T-helper 1 cell treated with Interleukin-12 subunit alpha and Interleukin-12 subunit beta and Interleukin-4 antibody, amounts not matched to agents 30 μg/mL and 1 μg/mL, for 36 hours (primary cell): Measurements from ENCODE around the gene MFRP.

Experiments used
- H3K27ac Mint-ChIP-seq: one replicate; pipeline ENCODE4 v1.8.0; 2021; ENCODE audit warnings: mild to moderate bottlenecking, mixed read lengths
- H3K27me3 Mint-ChIP-seq: one replicate; pipeline ENCODE4 v1.8.0; 2021; ENCODE audit warnings: low read depth, mixed read lengths
- H3K36me3 Mint-ChIP-seq: one replicate; pipeline ENCODE4 v1.8.0; 2021; ENCODE audit warnings: low read depth, mixed read lengths
- H3K4me1 Mint-ChIP-seq: one replicate; pipeline ENCODE4 v1.8.0; 2021; ENCODE audit warnings: low read depth, mixed read lengths
- H3K4me3 Mint-ChIP-seq: one replicate; pipeline ENCODE4 v1.8.0; 2021; ENCODE audit warnings: mild to moderate bottlenecking, moderate library complexity, mixed read lengths
- H3K9me3 Mint-ChIP-seq: one replicate; pipeline ENCODE4 v1.8.0; 2021; ENCODE audit warnings: mixed read lengths

MFRP gene

DNA sequence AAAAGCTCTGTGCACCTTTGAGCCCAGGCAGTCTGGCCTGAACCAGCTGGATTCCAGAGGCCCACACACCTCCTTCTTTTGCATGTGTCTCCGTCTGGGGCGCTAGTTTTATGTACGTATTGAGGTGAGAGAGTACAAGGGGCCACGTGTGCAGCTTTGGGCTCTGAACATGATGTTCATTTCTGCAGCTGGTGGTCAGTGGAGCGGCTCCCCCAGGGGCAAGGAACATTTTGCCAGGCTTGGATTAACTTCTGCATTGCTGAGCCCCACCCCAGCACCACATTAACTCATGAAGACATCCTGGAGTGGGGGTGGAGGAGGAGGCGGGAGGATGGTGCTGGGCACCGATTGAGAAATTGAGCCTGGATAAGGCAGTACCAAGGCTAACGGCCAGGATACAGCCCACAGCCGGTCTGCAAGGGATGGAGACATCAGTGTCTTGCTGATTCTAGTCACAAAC is 21.2 kb upstream of the MFRP start:
- H3K9me3 Mint-ChIP-seq: no peaks in the 10 kb centered on the region
- H3K36me3 Mint-ChIP-seq: no peaks in the 10 kb centered on the region
- H3K27me3 Mint-ChIP-seq: peaks cover 43% of the 10 kb centered on the region
- no peak overlapping the region for H3K27ac Mint-ChIP-seq
- H3K4me3 Mint-ChIP-seq: no peak overlapping the region
- peaks cover 2% of the 10 kb centered on the region for H3K4me1 Mint-ChIP-seq

DNA sequence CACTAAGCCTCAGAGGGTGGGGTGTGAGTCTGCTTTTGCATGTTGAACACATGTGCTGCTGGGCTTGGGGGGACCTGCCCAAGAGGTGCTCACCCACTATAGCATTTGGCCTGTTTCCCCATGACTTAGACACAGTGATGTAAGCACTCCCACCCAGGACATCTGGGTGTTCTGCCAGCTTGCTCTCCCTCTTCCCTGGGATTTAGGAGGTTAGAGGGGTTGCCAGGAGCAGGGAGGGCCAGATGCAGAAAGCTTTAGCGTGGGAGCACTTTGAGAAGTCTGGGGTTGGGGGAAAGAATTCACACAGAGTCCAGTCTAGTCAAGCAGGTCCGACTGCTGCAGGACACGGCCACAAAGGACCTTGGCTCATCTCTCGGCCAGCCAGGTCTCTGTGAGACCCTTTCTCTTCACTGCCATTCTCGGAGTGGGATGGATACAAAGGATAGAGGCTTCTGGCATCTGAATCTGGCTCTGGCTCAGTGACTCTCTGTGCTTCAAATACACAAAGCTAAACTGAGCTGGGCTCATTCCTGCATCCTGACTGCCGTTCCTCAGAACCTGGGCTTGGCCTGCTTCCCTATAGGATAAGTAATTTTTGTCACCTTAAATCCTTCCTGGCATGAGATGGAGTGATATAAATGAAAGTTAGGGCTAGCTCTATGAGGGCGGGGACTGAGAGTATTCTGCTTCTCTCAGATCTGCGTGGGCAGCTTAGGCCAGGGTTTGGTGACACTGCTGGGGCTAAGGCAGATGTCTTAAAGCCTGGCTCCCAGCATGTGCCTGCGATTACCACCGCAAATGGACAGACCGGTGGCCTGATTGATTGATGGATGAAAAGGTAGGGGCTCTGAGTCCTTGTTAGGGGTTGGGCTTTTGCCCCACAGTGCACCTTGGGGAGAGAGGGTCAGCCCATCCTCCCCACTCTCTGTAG is 20.4 kb upstream of the MFRP start:
- Mint-ChIP-seq H3K27ac (no peak overlapping the region), H3K9me3 (no peaks in the 10 kb centered on the region), H3K4me1 (peaks cover 2% of the 10 kb centered on the region), H3K27me3 (peaks cover 51% of the 10 kb centered on the region), H3K36me3 (no peaks in the 10 kb centered on the region), H3K4me3 (no peak overlapping the region)

DNA sequence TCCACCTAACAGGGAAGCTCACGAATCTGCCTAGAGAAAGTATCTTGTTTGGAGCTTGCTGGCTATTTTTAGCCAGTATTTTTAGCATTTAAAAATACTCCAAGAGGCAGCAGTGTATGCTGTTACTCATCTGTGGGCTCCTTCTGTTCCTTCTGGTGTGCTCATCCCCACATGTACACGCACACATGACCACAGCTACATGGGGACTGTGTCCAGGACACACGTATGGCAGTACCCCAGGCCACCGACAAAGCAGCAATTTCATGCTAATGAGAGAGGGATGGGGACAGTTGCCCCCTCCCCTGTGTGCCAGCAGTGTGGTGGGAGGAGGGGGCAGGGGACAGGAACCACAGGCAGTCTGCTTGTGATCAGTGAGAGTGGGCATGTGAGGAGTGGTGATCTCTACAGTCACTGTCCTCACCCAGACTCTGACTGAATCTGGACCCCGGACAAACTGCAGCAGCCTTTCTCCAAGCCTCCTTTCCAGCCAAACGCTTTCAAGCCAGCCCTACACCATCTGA is 18.6 kb upstream of the MFRP start:
- no peak overlapping the region for H3K4me3 Mint-ChIP-seq
- H3K4me1 Mint-ChIP-seq: peaks cover 2% of the 10 kb centered on the region
- H3K27ac Mint-ChIP-seq: no peak overlapping the region
- no peaks in the 10 kb centered on the region for H3K36me3 Mint-ChIP-seq
- no peaks in the 10 kb centered on the region for H3K9me3 Mint-ChIP-seq
- peaks cover 63% of the 10 kb centered on the region for H3K27me3 Mint-ChIP-seq

DNA sequence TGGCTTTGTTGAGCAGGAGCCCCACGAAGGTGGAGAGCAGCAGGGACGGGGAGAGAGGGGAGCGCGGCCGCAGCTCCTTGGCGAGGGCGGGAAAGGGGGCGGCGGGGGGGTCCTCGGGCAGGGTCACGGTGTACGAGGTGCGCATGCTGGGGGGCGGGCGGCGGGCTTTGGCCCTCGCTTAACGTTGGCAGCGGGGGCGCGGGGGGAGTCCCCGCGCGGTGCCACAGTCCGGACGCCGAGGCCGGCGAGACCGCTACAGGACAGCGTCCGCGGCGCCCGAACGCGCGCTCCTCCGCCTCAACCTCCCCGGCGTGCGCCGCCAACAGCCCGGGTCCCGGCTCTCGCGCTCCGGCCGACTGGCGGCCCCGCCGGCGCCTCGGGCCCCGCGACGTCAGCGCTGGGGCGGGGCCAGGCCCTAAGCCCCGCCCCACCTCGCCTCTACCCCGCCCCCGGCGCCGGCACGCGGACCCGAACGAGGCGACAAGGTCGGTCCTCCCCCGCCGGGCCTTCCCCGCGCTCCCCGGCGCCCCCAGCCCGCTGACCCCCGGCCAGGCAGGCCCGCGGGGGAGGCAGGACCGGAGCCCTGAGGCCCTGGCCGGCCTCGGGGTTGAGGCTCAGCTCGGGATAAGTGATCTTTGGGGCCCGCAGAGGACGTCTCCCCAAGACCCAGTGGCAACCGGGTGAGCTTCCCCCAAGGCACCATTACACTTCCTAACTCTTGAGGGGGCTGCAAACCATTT is 17.5 kb upstream of the MFRP start:
- Mint-ChIP-seq H3K36me3 (no peaks in the 10 kb centered on the region), H3K27ac (no peak overlapping the region), H3K4me3 (peak overlapping the region; percentile 80), H3K4me1 (peaks cover 2% of the 10 kb centered on the region), H3K9me3 (no peaks in the 10 kb centered on the region), H3K27me3 (peaks cover 58% of the 10 kb centered on the region)

DNA sequence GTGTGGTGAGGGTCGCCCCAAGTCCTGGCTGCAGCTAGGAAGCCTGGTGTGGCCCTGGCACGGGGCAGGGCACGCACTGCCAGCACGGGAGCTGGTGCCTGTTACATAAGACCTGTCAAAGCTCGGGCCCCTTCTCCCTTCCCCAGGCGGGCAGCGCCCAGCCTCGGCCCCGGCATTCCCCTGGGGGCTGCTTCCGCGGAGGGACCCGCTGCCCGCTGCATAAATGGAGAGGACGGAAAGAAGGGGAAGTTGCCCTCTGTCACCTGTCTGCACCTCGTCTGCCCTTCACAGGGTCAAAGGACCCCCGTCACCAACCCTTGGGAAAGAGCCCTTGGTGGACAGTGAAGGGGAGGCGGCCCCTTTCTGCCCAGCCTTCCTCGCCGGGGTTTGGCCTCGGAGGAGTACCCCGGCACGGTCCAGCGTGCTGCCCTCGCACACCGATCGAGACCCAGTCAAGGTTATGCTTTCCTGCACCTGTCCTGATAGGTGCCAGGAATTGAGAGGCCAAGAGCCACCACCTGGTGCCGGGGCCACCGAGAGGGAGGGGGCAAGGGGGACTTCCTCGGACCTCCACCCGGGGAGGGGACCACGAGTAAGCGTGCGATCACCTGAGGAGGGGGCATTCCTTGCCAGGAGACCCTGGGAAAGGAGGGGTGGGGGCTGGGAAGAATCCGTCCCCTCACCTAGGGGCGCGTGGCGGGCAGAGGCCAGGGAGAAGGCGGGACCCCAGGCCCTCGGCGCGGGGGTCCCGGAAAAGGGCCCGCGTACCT is 16.8 kb upstream of the MFRP start:
- Mint-ChIP-seq H3K9me3 (no peaks in the 10 kb centered on the region), H3K27me3 (peaks cover 64% of the 10 kb centered on the region)

DNA sequence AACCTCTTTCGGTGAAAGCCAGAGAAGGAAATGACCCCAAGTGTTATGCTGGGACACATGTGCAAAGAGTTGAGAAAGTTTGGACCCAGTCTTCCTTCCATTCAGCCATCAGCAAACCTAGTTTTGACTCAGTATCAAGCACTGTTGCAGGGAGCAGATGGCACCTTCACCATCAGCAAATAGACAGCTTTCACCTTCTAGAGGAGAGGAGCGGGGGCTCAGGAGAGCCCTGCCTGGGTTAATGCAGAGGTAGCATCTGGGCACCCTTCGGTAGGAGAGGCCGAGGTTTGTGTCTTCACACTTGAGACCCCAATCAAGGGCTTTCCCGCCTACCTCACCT is 16.2 kb upstream of the MFRP start:
- H3K4me1 Mint-ChIP-seq: peaks cover 2% of the 10 kb centered on the region
- H3K27me3 Mint-ChIP-seq: peaks cover 69% of the 10 kb centered on the region
- no peaks in the 10 kb centered on the region for H3K9me3 Mint-ChIP-seq
- no peak overlapping the region for H3K27ac Mint-ChIP-seq
- no peaks in the 10 kb centered on the region for H3K36me3 Mint-ChIP-seq
- no peak overlapping the region for H3K4me3 Mint-ChIP-seq

More for the DNA sequence above, 16.8 kb upstream of the MFRP start:
- H3K4me1 Mint-ChIP-seq: peaks cover 2% of the 10 kb centered on the region
- no peaks in the 10 kb centered on the region for H3K36me3 Mint-ChIP-seq
- no peak overlapping the region for H3K4me3 Mint-ChIP-seq
- no peak overlapping the region for H3K27ac Mint-ChIP-seq

DNA sequence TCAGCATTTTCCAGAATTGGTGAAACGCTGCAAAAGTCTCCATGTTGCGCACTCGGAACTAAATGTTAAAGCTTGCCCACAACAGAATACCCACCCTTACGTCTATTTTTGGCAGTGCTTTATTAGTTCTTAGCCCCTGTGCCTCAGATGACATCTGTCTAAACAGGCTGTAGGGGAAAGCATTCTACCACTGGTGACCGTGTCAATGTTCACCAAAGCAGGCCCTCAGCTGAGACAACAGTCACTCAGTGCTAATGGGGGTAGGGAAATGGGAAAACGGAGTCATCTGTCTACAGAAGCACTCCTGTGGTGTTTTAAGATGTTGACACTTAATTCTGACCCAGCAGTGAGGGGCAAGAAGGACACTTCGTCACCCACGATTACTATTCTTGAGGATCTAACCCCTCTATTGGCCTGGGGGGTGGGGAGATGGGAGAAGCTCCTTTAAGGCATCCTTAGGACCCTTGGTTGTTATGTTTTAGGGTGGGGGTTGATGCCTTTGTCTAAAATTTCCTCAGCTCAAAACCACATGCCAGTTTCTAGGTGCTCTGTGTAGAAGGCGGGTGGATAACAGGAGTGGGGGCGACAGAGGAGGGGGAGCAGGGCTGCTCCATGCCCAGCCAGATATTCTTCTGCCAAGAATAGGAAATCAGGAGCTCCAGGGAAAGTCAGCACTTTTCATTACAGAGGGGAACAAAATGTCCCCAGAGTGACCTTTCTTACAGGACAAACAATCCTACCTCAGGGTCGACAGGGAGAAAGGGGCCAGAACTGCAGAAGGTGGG is 15.6 kb upstream of the MFRP start:
- Mint-ChIP-seq H3K9me3 (no peaks in the 10 kb centered on the region), H3K4me1 (peaks cover 2% of the 10 kb centered on the region), H3K27me3 (peaks cover 70% of the 10 kb centered on the region)

DNA sequence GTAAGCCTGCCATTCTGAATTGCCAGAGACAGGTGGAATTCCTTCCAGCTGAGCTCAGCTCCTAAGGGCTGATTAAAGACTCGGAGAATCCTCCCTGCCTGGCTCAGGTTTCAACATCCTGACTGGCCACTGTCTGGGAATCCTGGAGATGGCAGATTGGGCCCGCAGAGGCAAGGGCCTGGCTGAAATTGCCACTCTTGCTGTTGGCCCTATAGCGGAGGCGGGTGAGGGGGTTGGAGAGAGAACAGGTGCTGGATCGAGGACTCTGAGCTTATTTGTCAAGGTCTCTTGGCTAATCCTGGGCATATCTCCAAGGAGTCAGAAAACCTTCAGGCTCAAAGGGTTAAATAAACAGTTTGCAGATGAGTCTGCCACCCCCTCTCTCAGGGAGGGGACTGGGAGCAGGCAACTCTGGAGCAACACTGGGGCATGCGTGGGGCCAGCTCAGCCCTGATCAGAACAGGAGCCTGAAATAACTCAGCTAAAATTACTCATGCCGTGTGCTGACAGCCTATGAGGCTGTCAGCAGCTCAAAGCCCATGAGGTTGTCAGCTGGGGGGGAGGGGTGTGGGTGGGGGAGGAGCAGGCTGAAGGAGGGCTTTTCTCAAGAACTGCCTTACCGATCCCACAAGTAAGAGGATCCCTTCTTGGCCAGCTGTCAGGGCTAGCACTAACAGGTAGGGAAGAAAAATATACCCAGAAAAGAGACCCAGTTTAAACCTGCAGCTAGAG is 14.7 kb upstream of the MFRP start:
- Mint-ChIP-seq H3K27ac (no peak overlapping the region), H3K4me1 (peaks cover 4% of the 10 kb centered on the region), H3K36me3 (no peaks in the 10 kb centered on the region), H3K4me3 (no peak overlapping the region), H3K27me3 (peaks cover 62% of the 10 kb centered on the region), H3K9me3 (no peaks in the 10 kb centered on the region)

More for the DNA sequence above, 15.6 kb upstream of the MFRP start:
- Mint-ChIP-seq H3K4me3 (no peak overlapping the region), H3K36me3 (no peaks in the 10 kb centered on the region), H3K27ac (no peak overlapping the region)

DNA sequence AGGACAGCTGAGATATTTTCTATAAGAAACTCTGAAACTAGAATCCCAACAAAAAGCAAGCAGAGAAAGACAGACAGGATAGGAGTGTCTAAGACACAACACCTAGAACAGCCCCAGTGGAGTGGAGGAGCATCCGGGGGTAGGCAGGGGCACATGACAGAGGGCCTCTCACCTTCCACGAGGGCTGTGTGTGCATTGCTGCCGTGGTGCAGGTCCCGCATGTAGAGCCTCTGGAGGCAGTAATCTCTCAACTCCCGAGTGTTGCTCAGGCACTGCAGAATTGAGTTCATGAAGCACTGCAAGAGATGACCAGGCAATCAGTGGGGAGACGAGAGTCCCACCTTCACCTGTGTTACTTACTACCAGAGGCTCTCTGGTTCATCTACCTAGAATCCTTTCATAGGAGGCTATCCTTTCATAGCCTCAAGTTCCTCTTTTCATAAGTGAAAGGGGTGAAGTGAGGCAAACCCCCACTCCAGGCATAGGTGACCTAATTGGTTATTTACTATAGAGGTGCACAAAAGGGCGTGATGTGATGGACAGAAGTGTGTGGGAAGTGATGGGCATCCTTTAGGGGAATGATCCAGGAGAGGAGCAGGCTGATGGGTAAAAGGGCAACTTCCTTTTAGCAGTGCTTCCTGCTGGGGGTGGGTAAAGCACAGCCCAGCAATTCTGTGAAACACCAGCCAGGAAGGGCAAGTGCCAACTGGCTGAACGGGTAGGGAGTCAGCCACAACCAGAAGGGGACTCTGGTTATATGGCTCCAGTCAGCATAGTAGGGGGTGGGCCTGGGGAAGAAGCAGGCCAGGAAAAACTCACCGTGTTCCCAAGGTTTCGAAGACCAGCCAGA is 13.1 kb upstream of the MFRP start:
- peaks cover 65% of the 10 kb centered on the region for H3K27me3 Mint-ChIP-seq
- no peak overlapping the region for H3K27ac Mint-ChIP-seq
- no peaks in the 10 kb centered on the region for H3K9me3 Mint-ChIP-seq
- H3K36me3 Mint-ChIP-seq: no peaks in the 10 kb centered on the region
- H3K4me3 Mint-ChIP-seq: no peak overlapping the region
- H3K4me1 Mint-ChIP-seq: peaks cover 6% of the 10 kb centered on the region

DNA sequence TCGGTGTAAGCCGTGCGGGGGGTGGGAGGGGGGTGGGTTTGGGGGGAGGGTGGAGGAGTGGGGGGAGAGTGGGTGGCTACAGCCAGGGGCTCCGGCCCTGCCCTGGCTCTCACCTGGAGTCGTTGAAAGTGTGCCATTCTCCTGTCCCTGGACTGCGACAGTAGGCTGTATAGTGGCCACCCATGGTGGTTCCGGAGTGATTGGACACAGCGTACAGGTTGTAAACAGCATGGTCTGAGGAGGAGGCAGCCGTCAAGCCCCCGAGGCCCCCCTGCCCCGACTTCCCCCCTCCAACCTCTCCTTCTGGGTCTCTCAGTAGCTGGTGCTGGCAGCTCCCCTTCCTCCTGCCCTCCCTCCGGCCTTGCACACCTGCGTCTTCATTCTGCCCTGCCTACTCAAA is 10.6 kb upstream of the MFRP start:
- H3K4me1 Mint-ChIP-seq: peaks cover 4% of the 10 kb centered on the region
- no peak overlapping the region for H3K27ac Mint-ChIP-seq
- no peaks in the 10 kb centered on the region for H3K36me3 Mint-ChIP-seq
- H3K4me3 Mint-ChIP-seq: peak overlapping the region; percentile 60
- H3K9me3 Mint-ChIP-seq: no peaks in the 10 kb centered on the region
- peaks cover 65% of the 10 kb centered on the region for H3K27me3 Mint-ChIP-seq

DNA sequence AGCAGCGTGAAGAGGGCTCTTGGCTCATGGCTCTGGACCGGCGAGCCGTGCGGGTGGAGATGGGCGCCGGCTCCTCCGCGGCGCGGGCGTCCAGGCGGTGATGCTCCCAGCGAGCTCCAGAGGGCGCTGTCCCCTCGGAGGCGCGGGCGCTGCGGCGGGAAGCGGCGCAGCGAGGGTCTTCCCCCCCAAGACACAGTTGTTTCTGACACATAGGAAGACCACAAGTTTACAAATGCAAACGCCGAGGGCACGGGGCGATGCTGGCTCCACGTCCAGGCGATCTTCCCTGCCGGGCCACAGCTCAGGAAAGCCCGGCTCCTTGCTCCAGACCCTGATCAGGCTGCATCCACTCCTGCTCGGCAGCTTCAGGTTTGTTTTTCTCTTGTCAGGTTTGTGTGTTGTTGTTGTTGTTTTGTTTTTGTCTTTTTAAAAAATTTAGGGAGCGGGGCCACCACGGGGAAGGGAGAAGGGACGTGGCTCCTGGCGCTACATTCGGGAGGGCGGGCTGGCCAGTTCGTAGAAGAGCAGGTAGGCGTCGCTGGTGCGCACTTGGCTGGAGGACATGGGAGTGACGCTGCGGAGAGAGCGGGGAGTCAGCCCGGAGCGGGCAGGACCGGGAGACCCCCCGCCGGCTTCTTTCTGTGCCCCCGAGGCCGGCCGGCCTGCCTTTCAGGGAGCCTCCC is 10.0 kb upstream of the MFRP start:
- Mint-ChIP-seq H3K9me3 (no peaks in the 10 kb centered on the region), H3K27me3 (peaks cover 67% of the 10 kb centered on the region), H3K4me1 (peaks cover 4% of the 10 kb centered on the region), H3K27ac (peak overlapping the region; percentile 46), H3K36me3 (no peaks in the 10 kb centered on the region), H3K4me3 (peak overlapping the region; percentile 86)
